Measurements from ENCODE around the gene RAB33A.

The RAB33A gene

DNA sequence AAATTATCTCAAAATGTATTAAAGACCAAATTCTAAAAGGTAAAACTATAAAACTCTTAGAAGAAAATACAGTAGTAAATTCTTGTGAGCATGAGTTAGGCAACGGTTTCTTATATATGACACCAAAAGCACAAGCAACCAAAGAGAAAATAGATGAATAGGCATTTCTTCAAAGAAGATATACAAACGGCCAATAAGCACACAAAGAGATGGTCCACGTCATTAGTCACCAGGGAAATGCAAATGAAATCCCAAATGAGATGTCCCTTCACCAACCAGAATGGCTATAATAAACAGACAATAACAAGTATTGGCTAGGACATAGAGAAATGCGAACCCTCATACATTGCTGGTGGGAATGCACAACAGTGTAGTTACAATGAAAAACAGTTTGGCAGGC, 44.6 kb downstream of the RAB33A start:
- Histone ChIP-seq H3K36me3 (ENCODE audit: control insufficient read depth in 2 of 2, insufficient read depth in 1 of 2, low read length in 2 of 2) (peaks cover 24 to 45% of the 10 kb centered on the region in 2 experiments), H3K27ac (ENCODE audit: extremely low read depth, low read depth, low read length) (no peak overlapping the region), H3K9me3 (ENCODE audit: control insufficient read depth, insufficient read depth, low read depth, low read length) (no peaks in the 10 kb centered on the region), H3K4me3 (ENCODE audit: low read depth, low read length) (no peak overlapping the region), H3K4me1 (ENCODE audit: control insufficient read depth, insufficient read depth, low read length) (no peaks in the 10 kb centered on the region)
- POLR2A ChIA-PET, result no interaction called here
- CTCF ChIA-PET, result interaction anchor here (0.6 kb wide), 1 partner anchor 14 kb away, joined by 3 read pairs; no protein-coding TSS in a partner anchor
- TF ChIP-seq WT1 (tag by site-specific recombination; IDR thresholded peaks at IDR 0.05), result no peak
- TF ChIP-seq ZNF600 (tag by site-specific recombination; IDR thresholded peaks at IDR 0.05), result no peak
- TF ChIP-seq, protein P1, sequence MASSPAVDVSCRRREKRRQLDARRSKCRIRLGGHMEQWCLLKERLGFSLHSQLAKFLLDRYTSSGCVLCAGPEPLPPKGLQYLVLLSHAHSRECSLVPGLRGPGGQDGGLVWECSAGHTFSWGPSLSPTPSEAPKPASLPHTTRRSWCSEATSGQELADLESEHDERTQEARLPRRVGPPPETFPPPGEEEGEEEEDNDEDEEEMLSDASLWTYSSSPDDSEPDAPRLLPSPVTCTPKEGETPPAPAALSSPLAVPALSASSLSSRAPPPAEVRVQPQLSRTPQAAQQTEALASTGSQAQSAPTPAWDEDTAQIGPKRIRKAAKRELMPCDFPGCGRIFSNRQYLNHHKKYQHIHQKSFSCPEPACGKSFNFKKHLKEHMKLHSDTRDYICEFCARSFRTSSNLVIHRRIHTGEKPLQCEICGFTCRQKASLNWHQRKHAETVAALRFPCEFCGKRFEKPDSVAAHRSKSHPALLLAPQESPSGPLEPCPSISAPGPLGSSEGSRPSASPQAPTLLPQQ (tag by site-specific recombination; IDR thresholded peaks at IDR 0.05), result no peak
- no peak for TF ChIP-seq ZNF2 (tag by site-specific recombination; IDR thresholded peaks at IDR 0.05)
- TF ChIP-seq, protein P2, sequence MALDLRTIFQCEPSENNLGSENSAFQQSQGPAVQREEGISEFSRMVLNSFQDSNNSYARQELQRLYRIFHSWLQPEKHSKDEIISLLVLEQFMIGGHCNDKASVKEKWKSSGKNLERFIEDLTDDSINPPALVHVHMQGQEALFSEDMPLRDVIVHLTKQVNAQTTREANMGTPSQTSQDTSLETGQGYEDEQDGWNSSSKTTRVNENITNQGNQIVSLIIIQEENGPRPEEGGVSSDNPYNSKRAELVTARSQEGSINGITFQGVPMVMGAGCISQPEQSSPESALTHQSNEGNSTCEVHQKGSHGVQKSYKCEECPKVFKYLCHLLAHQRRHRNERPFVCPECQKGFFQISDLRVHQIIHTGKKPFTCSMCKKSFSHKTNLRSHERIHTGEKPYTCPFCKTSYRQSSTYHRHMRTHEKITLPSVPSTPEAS (tag by site-specific recombination; IDR thresholded peaks at IDR 0.05), result no peak
- TF ChIP-seq ZBTB44 (tag by site-specific recombination; IDR thresholded peaks at IDR 0.05), result no peak
- no peak for TF ChIP-seq ZNF341 (tag by site-specific recombination; IDR thresholded peaks at IDR 0.05; ENCODE audit: low read depth)
- no peak for TF ChIP-seq ZNF843 (tag by site-specific recombination; IDR thresholded peaks at IDR 0.05)
- no peak for TF ChIP-seq ZNF10 (tag by site-specific recombination; IDR thresholded peaks at IDR 0.05)
- no peak for TF ChIP-seq MEIS1 (CRISPR knock-in tag; IDR thresholded peaks at IDR 0.05; ENCODE audit: borderline replicate concordance)
- TF ChIP-seq KLF16 (tag by site-specific recombination; IDR thresholded peaks at IDR 0.05), result no peak
- no peak for TF ChIP-seq ZNF221 (tag by site-specific recombination; IDR thresholded peaks at IDR 0.05; ENCODE audit: borderline replicate concordance)
- no peak for TF ChIP-seq ZNF776 (tag by site-specific recombination; IDR thresholded peaks at IDR 0.05; ENCODE audit: borderline replicate concordance)
- TF ChIP-seq ZBTB17 (tag by site-specific recombination; IDR thresholded peaks at IDR 0.05), result no peak

GRCh38 chrX:130224810-130225209, 53.0 kb downstream of the RAB33A start:
- CTCF ChIA-PET, result no interaction called here
- H3K4me1 ChIP-seq (ENCODE audit: control insufficient read depth, insufficient read depth, low read length), result no peaks in the 10 kb centered on the region
- H3K27ac ChIP-seq (ENCODE audit: extremely low read depth, low read depth, low read length), result no peak overlapping the region
- no peak overlapping the region for H3K4me3 ChIP-seq (ENCODE audit: low read depth, low read length)
- POLR2A ChIA-PET, result interaction anchor here (1.3 kb wide), 1 partner anchor 43 kb away, joined by 3 read pairs; no protein-coding TSS in a partner anchor
- no peaks in the 10 kb centered on the region for H3K9me3 ChIP-seq (ENCODE audit: control insufficient read depth, insufficient read depth, low read depth, low read length)
- H3K36me3 ChIP-seq (ENCODE audit: control insufficient read depth in 2 of 2, insufficient read depth in 1 of 2, low read length in 2 of 2), result peaks cover 14 to 46% of the 10 kb centered on the region in 2 experiments
- TF ChIP-seq ZNF48 (tag by site-specific recombination; IDR thresholded peaks at IDR 0.05) (no peak), ZNF155 (tag by site-specific recombination; IDR thresholded peaks at IDR 0.05) (no peak), REPIN1 (tag by site-specific recombination; IDR thresholded peaks at IDR 0.05; ENCODE audit: low read depth) (no peak), ZNF513 (tag by site-specific recombination; IDR thresholded peaks at IDR 0.05) (no peak), ZNF837 (tag by site-specific recombination; IDR thresholded peaks at IDR 0.05) (no peak), ZNF521 (tag by site-specific recombination; IDR thresholded peaks at IDR 0.05) (no peak), ZNF10 (tag by site-specific recombination; IDR thresholded peaks at IDR 0.05) (no peak), ZIC2 (tag by site-specific recombination; IDR thresholded peaks at IDR 0.05) (no peak), ZNF785 (tag by site-specific recombination; IDR thresholded peaks at IDR 0.05) (no peak), ZNF221 (tag by site-specific recombination; IDR thresholded peaks at IDR 0.05; ENCODE audit: borderline replicate concordance) (no peak), ZNF354C (tag by site-specific recombination; IDR thresholded peaks at IDR 0.05; ENCODE audit: borderline replicate concordance, low read depth) (no peak), ZNF132 (tag by site-specific recombination; IDR thresholded peaks at IDR 0.05; ENCODE audit: borderline replicate concordance) (no peak), KLF9 (tag by site-specific recombination; IDR thresholded peaks at IDR 0.05; ENCODE audit: low read depth) (no peak), ZNF335 (tag by site-specific recombination; conservative IDR thresholded peaks at IDR 0.05) (no peak), ZSCAN23 (tag by site-specific recombination; IDR thresholded peaks at IDR 0.05) (no peak)
- TF ChIP-seq, protein P3, sequence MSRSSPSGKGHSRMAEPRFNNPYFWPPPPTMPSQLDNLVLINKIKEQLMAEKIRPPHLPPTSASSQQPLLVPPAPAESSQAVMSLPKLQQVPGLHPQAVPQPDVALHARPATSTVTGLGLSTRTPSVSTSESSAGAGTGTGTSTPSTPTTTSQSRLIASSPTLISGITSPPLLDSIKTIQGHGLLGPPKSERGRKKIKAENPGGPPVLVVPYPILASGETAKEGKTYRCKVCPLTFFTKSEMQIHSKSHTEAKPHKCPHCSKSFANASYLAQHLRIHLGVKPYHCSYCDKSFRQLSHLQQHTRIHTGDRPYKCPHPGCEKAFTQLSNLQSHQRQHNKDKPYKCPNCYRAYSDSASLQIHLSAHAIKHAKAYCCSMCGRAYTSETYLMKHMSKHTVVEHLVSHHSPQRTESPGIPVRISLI (tag by site-specific recombination; IDR thresholded peaks at IDR 0.05), result no peak
